B cell (primary cell): ENCODE results near the gene FKBP1B.

Source experiments
- EZH2 ChIP-seq: IDR thresholded peaks from 2 replicates; pipeline ENCODE4 v1.6.1; 2012; ENCODE audit warnings: borderline replicate concordance, low read depth, mild to moderate bottlenecking, moderate library complexity, low read length; ENCODE audit not compliant: insufficient read depth, poor library complexity, severe bottlenecking
- TF ChIP-seq, protein P1 (sequence below): fragments of 200-600 bp; IDR thresholded peaks from one replicate; pipeline ENCODE4 v1.8.0; 2022; ENCODE audit warnings: antibody characterized with exemption, mild to moderate bottlenecking

DNA sequence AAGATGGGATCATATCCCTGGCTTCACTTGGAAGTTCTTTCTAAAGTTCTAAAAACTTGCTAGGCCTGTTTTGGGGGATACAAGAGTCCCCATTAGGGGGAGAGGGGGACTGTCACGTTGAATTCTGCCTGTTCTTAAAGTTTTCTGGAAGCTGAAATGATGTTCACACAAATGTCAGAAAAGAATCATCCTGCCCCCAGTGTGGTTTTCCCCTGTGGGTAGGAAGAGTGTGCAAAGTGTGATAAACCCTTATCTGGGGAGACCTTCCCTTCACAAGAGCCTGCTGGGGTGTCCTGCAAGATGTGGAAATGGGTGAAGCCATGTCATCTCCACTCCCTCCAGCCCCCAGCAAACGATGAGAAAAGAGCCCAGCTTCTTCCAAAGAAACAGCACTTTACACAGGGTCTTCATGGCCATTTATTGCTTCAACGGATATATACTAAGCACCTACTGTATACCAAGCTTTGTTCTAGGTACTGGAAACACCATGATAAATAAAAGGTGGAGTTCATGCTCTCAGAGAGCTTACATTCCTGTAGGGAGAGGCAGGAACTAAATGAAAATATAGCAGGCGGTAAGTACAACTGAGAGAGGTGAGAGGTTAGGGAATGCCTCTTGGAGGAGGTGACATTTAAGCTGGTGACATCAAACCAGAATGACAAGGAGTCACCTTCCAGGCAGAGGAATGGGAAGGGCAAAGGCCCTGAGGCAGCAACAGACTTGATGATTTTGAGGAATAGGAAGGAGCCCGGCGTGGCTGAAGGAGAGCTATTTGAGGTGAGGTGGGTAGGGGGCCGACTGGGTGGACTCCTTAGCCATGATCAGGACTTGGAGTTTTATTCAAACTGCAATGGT lies 38.1 kb upstream of the FKBP1B start:
- TF ChIP-seq, protein P1, sequence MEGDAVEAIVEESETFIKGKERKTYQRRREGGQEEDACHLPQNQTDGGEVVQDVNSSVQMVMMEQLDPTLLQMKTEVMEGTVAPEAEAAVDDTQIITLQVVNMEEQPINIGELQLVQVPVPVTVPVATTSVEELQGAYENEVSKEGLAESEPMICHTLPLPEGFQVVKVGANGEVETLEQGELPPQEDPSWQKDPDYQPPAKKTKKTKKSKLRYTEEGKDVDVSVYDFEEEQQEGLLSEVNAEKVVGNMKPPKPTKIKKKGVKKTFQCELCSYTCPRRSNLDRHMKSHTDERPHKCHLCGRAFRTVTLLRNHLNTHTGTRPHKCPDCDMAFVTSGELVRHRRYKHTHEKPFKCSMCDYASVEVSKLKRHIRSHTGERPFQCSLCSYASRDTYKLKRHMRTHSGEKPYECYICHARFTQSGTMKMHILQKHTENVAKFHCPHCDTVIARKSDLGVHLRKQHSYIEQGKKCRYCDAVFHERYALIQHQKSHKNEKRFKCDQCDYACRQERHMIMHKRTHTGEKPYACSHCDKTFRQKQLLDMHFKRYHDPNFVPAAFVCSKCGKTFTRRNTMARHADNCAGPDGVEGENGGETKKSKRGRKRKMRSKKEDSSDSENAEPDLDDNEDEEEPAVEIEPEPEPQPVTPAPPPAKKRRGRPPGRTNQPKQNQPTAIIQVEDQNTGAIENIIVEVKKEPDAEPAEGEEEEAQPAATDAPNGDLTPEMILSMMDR = no peak
- TF ChIP-seq EZH2 = no peak
